ENCODE results near the gene FRAT1. TPM values are rescaled to one million over a fixed set of nuclear protein-coding genes. Genes with fewer than 3 reads are reported as not detected.
A peak's percentile ranks its signal among the peaks of the same experiment; 100 is the strongest.

FRAT1 gene
- total and polyA plus RNA-seq, 2 of the 13 experiments (the other 11 are each of a cell fraction or from before 2014, with no cell fraction given) = 1.7 to 2.3 TPM

GRCh38 chr10:97355571-97355975 lies 36.5 kb downstream of the FRAT1 start (continued):
- TF ChIP-seq MXD3 (CRISPR knock-in tag; IDR thresholded peaks at IDR 0.05) (no peak), ZNF556 (CRISPR knock-in tag; IDR thresholded peaks at IDR 0.05; ENCODE audit: borderline replicate concordance) (no peak), MTERF4 (CRISPR knock-in tag; IDR thresholded peaks at IDR 0.05) (no peak), ZNF274 (CRISPR knock-in tag; IDR thresholded peaks at IDR 0.05) (no peak), ZNF850 (CRISPR knock-in tag; conservative IDR thresholded peaks at IDR 0.05) (no peak), KDM2A (CRISPR knock-in tag; IDR thresholded peaks at IDR 0.05; ENCODE audit: borderline replicate concordance, low read depth) (no peak), ZNF143 (CRISPR knock-in tag; IDR thresholded peaks at IDR 0.05) (no peak), SALL1 (CRISPR knock-in tag; IDR thresholded peaks at IDR 0.05) (no peak), ZNF468 (CRISPR knock-in tag; IDR thresholded peaks at IDR 0.05) (no peak), SAP130 (CRISPR knock-in tag; IDR thresholded peaks at IDR 0.05; ENCODE audit: low read depth) (no peak), ZNF564 (CRISPR knock-in tag; IDR thresholded peaks at IDR 0.05) (no peak), ZNF414 (CRISPR knock-in tag; IDR thresholded peaks at IDR 0.05) (no peak), DMTF1 (CRISPR knock-in tag; IDR thresholded peaks at IDR 0.05) (no peak), STAG1 (CRISPR knock-in tag; IDR thresholded peaks at IDR 0.05) (peak; percentile 74), ZNF30 (CRISPR knock-in tag; IDR thresholded peaks at IDR 0.05) (no peak), REXO4 (CRISPR knock-in tag; IDR thresholded peaks at IDR 0.05; ENCODE audit: borderline replicate concordance) (no peak), GLMP (CRISPR knock-in tag; IDR thresholded peaks at IDR 0.05; ENCODE audit: borderline replicate concordance) (no peak), AKAP8 (CRISPR knock-in tag; IDR thresholded peaks at IDR 0.05) (no peak), MLX (CRISPR knock-in tag; IDR thresholded peaks at IDR 0.05) (no peak), HNRNPH1 (optimal IDR thresholded peaks at IDR 0.05; ENCODE audit: low read depth, low read length) (no peak), ZNF280B (CRISPR knock-in tag; IDR thresholded peaks at IDR 0.05; ENCODE audit: borderline replicate concordance) (no peak), SMC3 (IDR thresholded peaks at IDR 0.05; ENCODE audit: low read length) (peak; percentile 36; the same call in 1 of the 2 replicates), ZNF549 (CRISPR knock-in tag; IDR thresholded peaks at IDR 0.05) (no peak)

Measured in HepG2 (cell line).